Duodenal mucosa (tissue), 2 donors: ENCODE results near the gene FAR2.

ENCODE experiments used
- H3K27ac ChIP-seq: one replicate; pipeline ENCODE4 v1.7.0; 2013; ENCODE audit warnings: low read depth, low read length
- H3K27me3 ChIP-seq, 2 donors: one replicate each; pipeline ENCODE4 v1.7.0; 2013; ENCODE audit warnings: low read length in 2 of 2, control low read depth in 1 of 2; ENCODE audit not compliant: insufficient read depth in 2 of 2, control insufficient read depth in 1 of 2
- H3K36me3 ChIP-seq, 2 donors: one replicate each; pipeline ENCODE4 v1.7.0; 2013; ENCODE audit warnings: low read length in 2 of 2, control low read depth in 1 of 2; ENCODE audit not compliant: insufficient read depth in 2 of 2, control insufficient read depth in 1 of 2
- H3K4me1 ChIP-seq, 2 donors: one replicate each; pipeline ENCODE4 v1.7.0; 2013; ENCODE audit warnings: low read length in 2 of 2, control low read depth in 1 of 2; ENCODE audit not compliant: insufficient read depth in 2 of 2, control insufficient read depth in 1 of 2
- H3K4me3 ChIP-seq, 2 donors: one replicate each; pipeline ENCODE4 v1.7.0; 2013; ENCODE audit warnings: low read length in 2 of 2, low read depth in 1 of 2
- H3K9ac ChIP-seq, 2 donors: one replicate each; pipeline ENCODE4 v1.7.0; 2013; ENCODE audit warnings: low read length in 2 of 2, low read depth in 1 of 2
- H3K9me3 ChIP-seq, 2 donors: one replicate each; pipeline ENCODE4 v1.7.0; 2013; ENCODE audit warnings: low read length in 2 of 2, control low read depth in 1 of 2; ENCODE audit not compliant: control insufficient read depth in 1 of 2

FAR2 gene

GRCh38 chr12:29152223-29152868 is 3.3 kb downstream of the FAR2 start:
- Histone ChIP-seq H3K4me1 (peaks cover 23 to 42% of the 10 kb centered on the region in 2 donors), H3K27me3 (no peaks in the 10 kb centered on the region), H3K27ac (no peak overlapping the region), H3K9ac (no peak overlapping the region), H3K4me3 (peak overlapping the region in 1 of 2 donors; percentile 7), H3K9me3 (no peaks in the 10 kb centered on the region), H3K36me3 (no peaks in the 10 kb centered on the region)

DNA sequence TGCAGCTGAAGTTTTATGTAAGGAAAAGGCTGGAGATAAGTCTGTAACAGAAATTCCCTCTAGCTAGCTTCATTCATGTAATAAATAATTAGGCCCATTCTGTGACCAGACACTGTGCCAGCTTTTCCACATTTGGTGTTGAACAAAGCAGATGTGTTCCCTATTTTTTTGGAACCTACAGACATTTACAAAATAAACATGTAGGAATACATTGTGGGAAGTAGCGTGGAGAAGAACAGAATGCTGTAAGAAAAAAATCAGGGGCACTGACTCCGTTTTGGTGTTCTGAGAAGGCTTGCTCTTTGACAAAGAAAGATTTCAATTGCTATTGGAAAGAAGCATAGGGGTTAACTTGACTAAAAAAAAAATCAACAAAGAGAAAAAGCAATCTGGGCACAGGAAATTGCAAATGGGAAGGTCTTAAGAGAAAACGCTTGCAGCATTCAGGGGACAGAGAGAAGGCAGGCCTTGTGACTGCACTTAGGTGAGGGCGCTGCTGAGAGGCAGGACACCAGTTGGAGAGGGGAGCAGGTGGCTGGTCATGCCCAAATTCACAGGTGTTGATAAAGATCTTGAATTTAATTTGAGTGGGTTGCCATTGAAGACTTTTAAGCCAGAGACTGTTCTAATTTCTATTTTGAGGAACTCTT is 4.0 kb downstream of the FAR2 start:
- Histone ChIP-seq H3K4me1 (peaks cover 21 to 39% of the 10 kb centered on the region in 2 donors), H3K9ac (no peak overlapping the region), H3K27me3 (no peaks in the 10 kb centered on the region), H3K4me3 (no peak overlapping the region), H3K9me3 (no peaks in the 10 kb centered on the region), H3K36me3 (no peaks in the 10 kb centered on the region), H3K27ac (no peak overlapping the region)

DNA sequence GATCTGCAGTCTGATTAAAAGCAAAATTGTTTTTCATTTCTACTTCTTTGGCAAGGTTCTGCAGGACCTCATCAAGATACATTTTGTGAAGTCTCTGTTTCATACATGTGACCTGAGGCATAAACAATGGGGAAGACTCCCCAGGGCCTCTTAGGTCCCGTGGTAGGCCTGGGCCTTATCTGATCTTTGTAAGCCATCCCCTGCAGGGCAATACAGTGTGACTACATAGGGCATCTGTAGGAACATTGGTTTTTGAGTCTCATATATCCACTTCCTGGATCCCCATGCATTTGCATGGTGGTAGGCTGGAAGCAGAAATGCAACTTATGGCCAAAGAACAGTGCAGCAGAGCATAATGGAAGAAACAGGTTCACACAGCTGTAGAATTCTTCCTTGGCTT is 6.0 kb downstream of the FAR2 start:
- Histone ChIP-seq H3K9ac (no peak overlapping the region), H3K4me1 (peaks cover 22 to 45% of the 10 kb centered on the region in 2 donors), H3K4me3 (no peak overlapping the region), H3K27ac (no peak overlapping the region), H3K27me3 (no peaks in the 10 kb centered on the region), H3K36me3 (no peaks in the 10 kb centered on the region), H3K9me3 (no peaks in the 10 kb centered on the region)

GRCh38 chr12:29157486-29157946 is 8.4 kb downstream of the FAR2 start:
- Histone ChIP-seq H3K9ac (no peak overlapping the region), H3K9me3 (no peaks in the 10 kb centered on the region), H3K4me1 (peaks cover 10 to 25% of the 10 kb centered on the region in 2 donors), H3K27me3 (no peaks in the 10 kb centered on the region), H3K36me3 (no peaks in the 10 kb centered on the region), H3K27ac (no peak overlapping the region), H3K4me3 (no peak overlapping the region)

- Histone ChIP-seq H3K27me3 (no peaks in the 10 kb centered on the region), H3K4me1 (peaks cover 7 to 18% of the 10 kb centered on the region in 2 donors), H3K9me3 (no peaks in the 10 kb centered on the region), H3K36me3 (no peaks in the 10 kb centered on the region), H3K9ac (no peak overlapping the region), H3K4me3 (no peak overlapping the region), H3K27ac (no peak overlapping the region)
Measured at GRCh38 chr12:29158115-29158763, 9.2 kb downstream of the FAR2 start.

GRCh38 chr12:29159661-29160060 is 10.6 kb downstream of the FAR2 start:
- Histone ChIP-seq H3K4me1 (peaks cover 22 to 32% of the 10 kb centered on the region in 2 donors), H3K36me3 (no peaks in the 10 kb centered on the region), H3K27ac (no peak overlapping the region), H3K9me3 (no peaks in the 10 kb centered on the region), H3K27me3 (no peaks in the 10 kb centered on the region), H3K4me3 (no peak overlapping the region), H3K9ac (no peak overlapping the region)

DNA sequence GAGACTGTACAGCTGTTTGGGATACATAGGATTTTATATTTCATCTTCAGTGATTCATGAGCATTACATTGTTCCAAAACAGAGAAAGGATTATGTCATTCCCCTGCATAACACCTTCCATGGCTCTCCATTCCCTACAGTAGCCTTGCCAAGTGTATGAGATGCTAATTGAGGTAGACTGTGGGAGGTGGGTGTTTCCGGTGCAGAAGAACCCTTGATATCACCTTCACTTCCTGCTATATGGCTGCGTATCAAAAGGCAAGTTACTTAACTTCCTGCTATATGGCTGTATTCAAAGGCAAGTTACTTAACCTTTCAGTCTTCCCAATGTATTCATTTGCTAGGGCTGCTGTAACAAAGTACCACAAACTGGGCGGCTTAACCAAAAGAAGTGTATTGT is 11.2 kb downstream of the FAR2 start:
- Histone ChIP-seq H3K4me3 (peak overlapping the region in 1 of 2 donors; percentile 15), H3K27ac (no peak overlapping the region), H3K36me3 (no peaks in the 10 kb centered on the region), H3K4me1 (peaks cover 27 to 34% of the 10 kb centered on the region in 2 donors), H3K9ac (no peak overlapping the region), H3K9me3 (no peaks in the 10 kb centered on the region), H3K27me3 (no peaks in the 10 kb centered on the region)

- Histone ChIP-seq H3K27ac (no peak overlapping the region), H3K4me1 (peaks cover 53 to 61% of the 10 kb centered on the region in 2 donors), H3K4me3 (no peak overlapping the region)
Measured at GRCh38 chr12:29163146-29163545, 14.1 kb downstream of the FAR2 start.

GRCh38 chr12:29164477-29165393 is 15.7 kb downstream of the FAR2 start:
- H3K27ac ChIP-seq: peak overlapping the region; percentile 65
- no peaks in the 10 kb centered on the region for H3K36me3 ChIP-seq
- no peaks in the 10 kb centered on the region for H3K27me3 ChIP-seq
- H3K9ac ChIP-seq: peak overlapping the region; percentile 36 to 38
- peak overlapping the region; percentile 34 to 38 for H3K4me3 ChIP-seq
- H3K4me1 ChIP-seq: peaks cover 60 to 63% of the 10 kb centered on the region in 2 donors
- H3K9me3 ChIP-seq: no peaks in the 10 kb centered on the region

More at GRCh38 chr12:29163146-29163545, 14.1 kb downstream of the FAR2 start:
- Histone ChIP-seq H3K36me3 (no peaks in the 10 kb centered on the region), H3K9ac (no peak overlapping the region), H3K27me3 (no peaks in the 10 kb centered on the region), H3K9me3 (no peaks in the 10 kb centered on the region)
